ENCODE measurements around the gene MOB2. TPM values are rescaled to one million over a fixed set of nuclear protein-coding genes. Genes with fewer than 3 reads are reported as not detected.
"Not testable (repeated sequence)": the region's sequence is repeated elsewhere in the genome, so short reads cannot be mapped to it uniquely, and the experiment has no call there.

MOB2 gene
- total and polyA plus RNA-seq, 7 experiments from 2014 or later, result 37.6 to 59.8 (median 51.2) TPM

DNA sequence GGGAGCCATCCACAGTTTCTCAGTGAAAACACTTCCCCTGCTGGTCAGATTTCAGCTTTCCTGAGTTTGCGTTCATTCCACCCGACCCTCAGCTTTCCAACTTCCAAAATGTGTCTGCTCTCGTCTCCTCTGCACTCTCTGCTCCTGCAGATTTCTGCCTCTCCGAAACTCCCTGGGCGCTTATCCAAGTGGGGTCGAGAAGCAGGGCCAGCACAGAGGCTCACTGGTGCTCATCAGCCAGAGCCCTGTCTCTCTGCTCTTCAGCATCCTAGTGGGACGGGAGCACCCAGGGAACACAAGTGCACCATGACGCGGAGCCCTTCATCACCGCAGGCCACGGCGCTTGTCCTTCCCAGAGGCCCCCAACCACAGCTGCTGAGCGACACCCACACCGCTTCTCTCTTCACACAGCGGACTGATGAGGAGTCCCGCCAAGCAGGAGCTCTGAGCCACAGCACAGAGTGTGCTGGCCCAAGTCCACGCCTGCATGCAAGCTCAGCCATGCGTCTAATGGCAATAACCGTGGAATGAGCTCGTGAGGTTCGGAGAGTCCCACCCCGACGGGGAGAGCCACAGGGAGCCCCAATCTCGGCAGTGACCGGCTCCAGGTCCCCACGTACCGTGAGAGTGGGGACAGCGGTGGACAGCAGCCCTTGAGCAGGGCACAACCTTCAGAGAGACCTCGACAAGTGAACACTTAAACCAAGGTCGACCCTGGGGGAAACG is 27.9 kb upstream of the MOB2 start:
- Mint-ChIP-seq H3K27me3 (no peaks in the 10 kb centered on the region), H3K27ac (peak overlapping the region in 2 of 9 donors; percentile 17 to 36), H3K36me3 (peaks cover 0 to 6% (median 0%) of the 10 kb centered on the region in 5 donors), H3K9me3 (no peaks in the 10 kb centered on the region), H3K4me1 (peaks cover 9 to 85% (median 71%) of the 10 kb centered on the region in 7 donors), H3K4me3 (peak overlapping the region in 1 of 10 donors; percentile 67)
- POLR2A ChIA-PET, result no interaction called here
- Histone ChIP-seq H3K27me3 (ENCODE audit: control insufficient read depth in 2 of 2, insufficient read depth in 2 of 2, low read length in 2 of 2) (no peaks in the 10 kb centered on the region), H3K27ac (ENCODE audit: low read depth, low read length) (no peak overlapping the region), H3K36me3 (ENCODE audit: control insufficient read depth in 2 of 3, insufficient read depth in 3 of 3, low read length in 3 of 3) (peaks cover 0 to 3% (median 0%) of the 10 kb centered on the region in 3 experiments), H3K9me3 (ENCODE audit: control insufficient read depth in 2 of 3, low read length in 3 of 3) (no peaks in the 10 kb centered on the region), H3K4me1 (ENCODE audit: control insufficient read depth in 2 of 2, insufficient read depth in 2 of 2, low read length in 2 of 2) (peaks cover 19 to 20% of the 10 kb centered on the region in 2 donors), H3K4me3 (ENCODE audit: low read length) (no peak overlapping the region)
- intact Hi-C loops (cut with micrococcal nuclease), result loop anchor here (1.0 to 10.0 kb wide), 5 partner anchors 62 to 400 kb away; no protein-coding TSS in a partner anchor
- DNase-seq, result no peak
- CTCF ChIA-PET, result interaction anchor here (0.6 to 1.0 kb wide), 2 partner anchors 18 to 55 kb away, joined by 3 read pairs; no protein-coding TSS in a partner anchor
- ATAC-seq, result no peak

DNA sequence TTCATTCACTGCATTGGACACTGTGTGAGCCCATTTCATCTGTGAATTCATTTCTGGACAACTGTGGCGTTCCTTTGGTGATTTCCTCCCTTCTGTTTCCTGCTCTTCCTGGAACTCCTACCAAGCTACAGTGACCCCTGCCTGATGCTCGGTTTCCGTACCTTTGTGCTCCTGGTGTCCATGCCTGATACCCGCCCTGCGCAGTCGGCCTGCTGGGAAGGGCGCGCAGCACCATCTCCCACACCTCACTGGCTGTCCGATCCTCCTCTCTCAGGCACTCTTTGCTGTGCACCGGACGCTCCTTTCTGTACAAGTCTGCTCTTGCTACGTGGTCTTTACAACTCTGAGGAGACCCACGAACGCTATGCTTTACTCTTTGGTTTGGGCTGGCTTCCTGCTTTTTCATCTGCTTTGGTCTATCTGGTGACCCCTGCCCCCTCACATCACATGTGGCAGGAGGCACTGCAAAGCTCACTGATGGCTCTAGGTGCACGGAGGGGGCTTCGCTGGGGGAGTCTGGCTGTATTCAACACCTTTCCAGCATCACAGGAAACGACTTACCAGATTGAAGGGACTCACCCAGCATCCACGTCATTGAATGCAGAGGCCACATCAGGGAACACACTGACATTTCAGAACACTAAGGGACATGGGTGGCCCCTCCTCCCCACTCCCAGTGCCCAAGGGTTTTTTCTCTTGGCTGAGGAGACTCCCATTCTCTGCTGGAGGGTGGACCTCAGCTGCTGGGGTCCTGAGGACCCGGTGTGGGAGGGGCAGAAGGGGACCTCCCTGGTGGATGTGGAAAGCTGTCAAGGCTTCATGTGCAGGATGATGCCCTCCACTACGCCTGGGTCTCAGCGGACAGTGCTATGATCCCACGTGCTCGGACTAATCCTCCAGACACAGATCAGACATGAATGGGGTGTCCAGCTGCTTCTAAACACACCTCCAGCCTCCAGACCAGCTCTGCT is 27.0 kb upstream of the MOB2 start:
- H3K36me3 Mint-ChIP-seq, result peaks cover 0 to 6% (median 0%) of the 10 kb centered on the region in 5 donors
- H3K4me1 Mint-ChIP-seq, result peaks cover 9 to 85% (median 68%) of the 10 kb centered on the region in 7 donors
- H3K27ac Mint-ChIP-seq, result peak overlapping the region in 5 of 9 donors; percentile 16 to 86 (median 54)
- no peaks in the 10 kb centered on the region for H3K27me3 Mint-ChIP-seq
- H3K9me3 Mint-ChIP-seq, result no peaks in the 10 kb centered on the region
- ChIA-PET CTCF (no interaction called here), POLR2A (no interaction called here)
- Histone ChIP-seq H3K27ac (ENCODE audit: low read depth, low read length) (no peak overlapping the region), H3K9me3 (ENCODE audit: control insufficient read depth in 2 of 3, low read length in 3 of 3) (no peaks in the 10 kb centered on the region), H3K4me1 (ENCODE audit: control insufficient read depth in 2 of 2, insufficient read depth in 2 of 2, low read length in 2 of 2) (peaks cover 19 to 24% of the 10 kb centered on the region in 2 donors), H3K27me3 (ENCODE audit: control insufficient read depth in 2 of 2, insufficient read depth in 2 of 2, low read length in 2 of 2) (no peaks in the 10 kb centered on the region), H3K36me3 (ENCODE audit: control insufficient read depth in 2 of 3, insufficient read depth in 3 of 3, low read length in 3 of 3) (no peaks in the 10 kb centered on the region), H3K4me3 (ENCODE audit: low read length) (no peak overlapping the region)
- intact Hi-C loops (cut with micrococcal nuclease), result loop anchor here in 1 of 2 donors (10.0 kb wide), 1 partner anchor 399 kb away; no protein-coding TSS in a partner anchor
- H3K4me3 Mint-ChIP-seq, result peak overlapping the region in 1 of 10 donors; percentile 33
- no peak for ATAC-seq
- DNase-seq, result no peak

DNA sequence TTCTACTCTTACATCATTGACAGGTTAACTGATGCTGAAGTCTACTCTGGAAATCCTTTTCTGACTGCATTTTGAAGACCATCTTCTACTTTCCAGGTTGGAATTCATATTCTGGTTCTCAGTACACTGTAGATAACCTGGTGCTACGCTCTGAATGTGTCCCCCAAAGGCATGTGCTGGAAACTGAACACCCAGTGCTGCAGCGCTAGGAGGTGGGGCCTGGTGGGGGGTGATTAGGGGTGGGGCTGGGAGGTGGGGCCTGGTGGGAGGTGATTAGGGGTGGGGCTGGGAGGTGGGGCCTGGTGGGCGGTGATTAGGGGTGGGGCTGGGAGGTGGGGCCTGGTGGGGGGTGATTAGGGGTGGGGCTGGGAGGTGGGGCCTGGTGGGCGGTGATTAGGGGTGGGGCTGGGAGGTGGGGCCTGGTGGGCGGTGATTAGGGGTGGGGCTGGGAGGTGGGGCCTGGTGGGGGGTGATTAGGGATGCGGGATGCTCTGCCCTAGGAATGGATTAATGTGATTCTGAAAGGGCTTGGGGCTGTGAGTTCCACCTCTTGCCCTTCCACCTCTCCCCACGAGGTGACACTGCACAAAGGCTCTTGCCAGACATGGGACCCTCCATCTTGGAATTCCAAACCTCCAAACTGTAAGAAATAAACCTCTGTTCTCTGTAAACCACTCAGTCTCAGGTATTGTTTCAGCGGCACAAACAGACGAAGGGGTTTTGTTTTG is 26.1 kb upstream of the MOB2 start:
- H3K36me3 ChIP-seq (ENCODE audit: control insufficient read depth in 2 of 3, insufficient read depth in 3 of 3, low read length in 3 of 3); H3K27ac ChIP-seq (ENCODE audit: low read depth, low read length); H3K9me3 Mint-ChIP-seq; H3K4me3 ChIP-seq (ENCODE audit: low read length); H3K36me3 Mint-ChIP-seq; CTCF ChIA-PET; DNase-seq; H3K4me3 Mint-ChIP-seq; ATAC-seq; H3K27me3 ChIP-seq (ENCODE audit: control insufficient read depth in 2 of 2, insufficient read depth in 2 of 2, low read length in 2 of 2); H3K9me3 ChIP-seq (ENCODE audit: control insufficient read depth in 2 of 3, low read length in 3 of 3); POLR2A ChIA-PET; H3K27me3 Mint-ChIP-seq: not testable (repeated sequence)
- H3K27ac Mint-ChIP-seq, result peak overlapping the region in 2 of 9 donors; percentile 32 to 38
- H3K4me1 ChIP-seq (ENCODE audit: control insufficient read depth in 2 of 2, insufficient read depth in 2 of 2, low read length in 2 of 2), result peaks cover 16 to 23% of the 10 kb centered on the region in 2 donors
- peaks cover 9 to 84% (median 65%) of the 10 kb centered on the region in 7 donors for H3K4me1 Mint-ChIP-seq
- intact Hi-C loops (cut with micrococcal nuclease), result loop anchor here in 1 of 2 donors (10.0 kb wide), 1 partner anchor 398 kb away; no protein-coding TSS in a partner anchor

DNA sequence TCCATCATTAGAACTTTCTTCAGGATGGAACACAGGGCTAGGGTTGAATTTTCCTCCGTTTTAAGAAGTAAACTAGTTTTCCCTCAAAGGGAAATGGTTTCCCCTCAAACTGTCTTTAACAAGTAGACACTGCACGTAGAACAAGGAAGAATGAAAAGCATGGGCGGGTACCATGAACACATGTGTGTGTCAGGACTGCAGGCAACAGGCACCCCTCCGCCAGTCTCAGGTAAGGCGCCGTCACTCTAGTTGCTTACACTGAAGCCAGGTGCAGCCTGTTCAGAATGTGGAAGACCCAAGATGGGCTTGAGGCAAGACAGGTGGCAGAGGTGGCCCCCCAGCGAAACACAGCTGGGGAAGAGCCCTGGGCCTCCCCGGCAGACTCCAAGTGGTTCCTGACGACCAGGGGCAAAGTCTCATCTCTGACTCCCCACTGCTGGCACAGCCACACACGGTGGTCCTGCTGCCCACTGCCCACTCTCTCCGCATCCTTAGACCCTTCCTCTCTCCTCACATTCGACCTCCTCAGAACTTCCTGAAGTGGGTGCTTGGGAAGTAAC is 25.4 kb upstream of the MOB2 start:
- no peak for ATAC-seq
- Histone ChIP-seq H3K27me3 (ENCODE audit: control insufficient read depth in 2 of 2, insufficient read depth in 2 of 2, low read length in 2 of 2) (no peaks in the 10 kb centered on the region), H3K4me3 (ENCODE audit: low read length) (no peak overlapping the region), H3K36me3 (ENCODE audit: control insufficient read depth in 2 of 3, insufficient read depth in 3 of 3, low read length in 3 of 3) (no peaks in the 10 kb centered on the region), H3K27ac (ENCODE audit: low read depth, low read length) (no peak overlapping the region), H3K4me1 (ENCODE audit: control insufficient read depth in 2 of 2, insufficient read depth in 2 of 2, low read length in 2 of 2) (peaks cover 16 to 20% of the 10 kb centered on the region in 2 donors), H3K9me3 (ENCODE audit: control insufficient read depth in 2 of 3, low read length in 3 of 3) (no peaks in the 10 kb centered on the region)
- H3K27me3 Mint-ChIP-seq, result no peaks in the 10 kb centered on the region
- ChIA-PET CTCF (no interaction called here), POLR2A (no interaction called here)
- H3K27ac Mint-ChIP-seq, result peak overlapping the region in 4 of 9 donors; percentile 20 to 38 (median 28)
- intact Hi-C loops (cut with micrococcal nuclease), result loop anchor here in 1 of 2 donors (10.0 kb wide), 1 partner anchor 397 kb away; no protein-coding TSS in a partner anchor
- peaks cover 0 to 6% (median 0%) of the 10 kb centered on the region in 5 donors for H3K36me3 Mint-ChIP-seq
- no peak for DNase-seq
- H3K4me3 Mint-ChIP-seq, result no peak overlapping the region
- peaks cover 9 to 83% (median 62%) of the 10 kb centered on the region in 7 donors for H3K4me1 Mint-ChIP-seq
- no peaks in the 10 kb centered on the region for H3K9me3 Mint-ChIP-seq

DNA sequence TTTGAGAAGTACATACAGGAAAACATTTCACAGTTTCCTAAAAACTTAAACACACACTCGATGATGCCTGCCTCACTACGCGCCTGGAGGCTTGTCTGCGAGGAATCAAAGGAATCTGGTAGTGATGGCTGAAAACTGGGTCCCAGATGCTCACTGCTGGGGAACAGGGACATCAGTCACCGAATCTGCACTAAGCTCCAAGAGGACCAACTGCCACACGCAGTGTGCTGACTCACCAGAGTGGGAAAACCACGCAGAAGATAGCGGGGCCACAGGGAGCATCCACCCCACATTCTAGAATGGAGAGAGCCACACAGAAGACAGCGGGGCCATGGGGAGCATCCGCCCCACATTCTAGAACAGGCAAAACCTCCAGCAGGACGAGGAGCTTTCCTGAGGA is 24.3 kb upstream of the MOB2 start:
- Histone ChIP-seq H3K36me3 (ENCODE audit: control insufficient read depth in 2 of 3, insufficient read depth in 3 of 3, low read length in 3 of 3) (no peaks in the 10 kb centered on the region), H3K4me3 (ENCODE audit: low read length) (no peak overlapping the region), H3K4me1 (ENCODE audit: control insufficient read depth in 2 of 2, insufficient read depth in 2 of 2, low read length in 2 of 2) (peaks cover 7 to 17% of the 10 kb centered on the region in 2 donors), H3K9me3 (ENCODE audit: control insufficient read depth in 2 of 3, low read length in 3 of 3) (no peaks in the 10 kb centered on the region), H3K27ac (ENCODE audit: low read depth, low read length) (no peak overlapping the region), H3K27me3 (ENCODE audit: control insufficient read depth in 2 of 2, insufficient read depth in 2 of 2, low read length in 2 of 2) (no peaks in the 10 kb centered on the region)
- intact Hi-C loops (cut with micrococcal nuclease), result loop anchor here in 1 of 2 donors (10.0 kb wide), 1 partner anchor 396 kb away; no protein-coding TSS in a partner anchor
- CTCF ChIA-PET, result no interaction called here
- POLR2A ChIA-PET, result no interaction called here
- Mint-ChIP-seq H3K9me3 (no peaks in the 10 kb centered on the region), H3K27me3 (no peaks in the 10 kb centered on the region), H3K4me3 (no peak overlapping the region), H3K36me3 (peaks cover 0 to 6% (median 0%) of the 10 kb centered on the region in 5 donors), H3K4me1 (peaks cover 9 to 82% (median 58%) of the 10 kb centered on the region in 7 donors), H3K27ac (peak overlapping the region in 3 of 9 donors; percentile 12 to 64 (median 25))
- ATAC-seq (no peak), DNase-seq (no peak)

DNA sequence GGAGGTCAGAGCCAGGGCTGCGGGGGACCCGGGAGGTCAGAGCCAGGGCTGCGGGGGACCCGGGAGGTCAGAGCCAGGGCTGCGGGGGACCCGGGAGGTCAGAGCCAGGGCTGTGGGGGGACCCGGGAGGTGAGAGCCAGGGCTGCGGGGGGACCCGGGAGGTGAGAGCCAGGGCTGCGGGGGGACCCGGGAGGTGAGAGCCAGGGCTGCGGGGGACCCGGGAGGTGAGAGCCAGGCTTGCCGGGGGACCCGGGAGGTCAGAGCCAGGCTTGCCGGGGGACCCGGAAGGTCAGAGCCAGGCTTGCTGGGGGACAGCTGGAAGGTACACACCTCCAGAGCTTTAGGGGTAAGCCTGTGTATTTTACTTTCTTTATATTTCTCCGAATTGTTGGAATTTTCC is 23.8 kb upstream of the MOB2 start:
- H3K4me3 ChIP-seq (ENCODE audit: low read length); H3K36me3 Mint-ChIP-seq; H3K27me3 Mint-ChIP-seq; DNase-seq; H3K27ac Mint-ChIP-seq; ATAC-seq; CTCF ChIA-PET; H3K36me3 ChIP-seq (ENCODE audit: control insufficient read depth in 2 of 3, insufficient read depth in 3 of 3, low read length in 3 of 3); H3K4me3 Mint-ChIP-seq; POLR2A ChIA-PET; H3K9me3 ChIP-seq (ENCODE audit: control insufficient read depth in 2 of 3, low read length in 3 of 3); H3K27ac ChIP-seq (ENCODE audit: low read depth, low read length); H3K27me3 ChIP-seq (ENCODE audit: control insufficient read depth in 2 of 2, insufficient read depth in 2 of 2, low read length in 2 of 2); H3K9me3 Mint-ChIP-seq: not testable (repeated sequence)
- intact Hi-C loops (cut with micrococcal nuclease), result loop anchor here in 1 of 2 donors (10.0 kb wide), 1 partner anchor 396 kb away; no protein-coding TSS in a partner anchor
- peaks cover 2 to 11% of the 10 kb centered on the region in 2 donors for H3K4me1 ChIP-seq (ENCODE audit: control insufficient read depth in 2 of 2, insufficient read depth in 2 of 2, low read length in 2 of 2)
- H3K4me1 Mint-ChIP-seq, result peaks cover 9 to 80% (median 53%) of the 10 kb centered on the region in 7 donors
